NCI-H1930 (cell line): ENCODE data around the gene ACSM2B.
"Not testable (repeated sequence)": the region's sequence is repeated elsewhere in the genome, so short reads cannot be mapped to it uniquely, and the experiment has no call there.

Experiments used
- DNase-seq, 2 experiments: peaks; one replicate each; lab custom pipeline; 2025; lab: John Stamatoyannopoulos, UW

Gene ACSM2B

DNA sequence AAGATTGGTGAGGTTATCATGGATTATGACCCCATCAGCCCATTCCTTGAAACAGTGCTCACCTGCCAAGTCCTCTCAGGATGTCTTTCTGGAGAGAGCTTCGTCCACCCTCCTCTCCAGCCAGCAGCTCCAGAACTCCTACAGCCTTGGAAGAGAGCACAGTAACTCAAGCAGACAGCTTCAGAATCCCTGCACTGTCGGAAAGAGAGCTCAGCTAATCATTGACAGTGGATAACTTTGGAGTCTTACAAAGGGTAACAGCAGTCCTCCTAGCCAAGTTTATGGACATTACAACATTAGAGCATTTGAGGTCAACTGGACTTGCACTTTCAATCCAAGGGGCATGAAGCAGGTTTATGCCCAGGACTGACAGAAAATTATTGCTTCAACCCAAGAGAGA lies at the start of gene ACSM2B:
Gene ACSM2B (minus strand): TSS at position 223 of the 400 bp plus-strand sequence. CDS start 11,522 bp downstream, outside the sequence.
- not testable (repeated sequence) for DNase-seq

DNA sequence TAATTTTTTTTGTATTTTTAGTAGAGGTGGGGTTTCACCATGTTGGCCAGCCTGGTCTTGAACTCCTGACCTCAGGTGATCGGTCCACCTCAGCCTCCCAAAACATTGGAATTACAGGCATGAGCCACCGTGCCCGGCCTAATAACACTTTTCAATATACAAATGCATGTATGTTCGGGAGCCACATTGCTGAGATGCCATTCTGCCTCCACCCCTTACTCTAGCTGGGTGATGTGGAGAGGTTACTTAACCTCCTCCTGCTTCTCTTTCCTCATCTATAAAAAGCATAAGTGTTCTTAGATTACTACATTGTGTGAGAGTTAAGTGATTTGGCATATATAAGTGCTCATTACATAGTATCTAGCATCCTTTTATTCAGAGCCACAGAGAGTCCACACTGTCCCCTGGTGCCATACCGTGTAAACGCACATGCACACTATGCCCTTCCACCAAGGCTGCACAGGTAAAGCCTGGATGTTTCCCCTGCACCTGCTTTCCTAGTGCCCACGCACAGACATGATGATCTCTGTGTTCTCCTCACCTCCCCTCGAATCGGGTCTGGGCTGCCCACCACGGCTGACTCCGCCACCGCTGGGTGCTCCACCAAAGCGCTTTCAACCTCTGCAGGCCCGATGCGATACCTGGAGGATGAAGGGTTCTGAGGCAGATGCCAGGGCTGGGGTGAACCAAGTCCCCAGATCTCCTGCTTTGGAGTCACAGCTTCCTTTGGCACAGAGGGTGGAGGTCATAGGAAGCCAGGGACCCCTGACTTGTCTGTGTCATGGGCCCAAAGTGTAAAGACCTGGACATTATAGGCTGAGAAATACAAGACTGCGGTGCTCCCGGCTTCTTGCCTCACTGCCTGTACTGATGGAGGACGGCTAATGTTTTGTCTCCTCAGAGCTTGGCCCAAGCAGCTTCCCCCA lies 49.0 kb upstream of the ACSM2B start:
- no peak for DNase-seq

DNA sequence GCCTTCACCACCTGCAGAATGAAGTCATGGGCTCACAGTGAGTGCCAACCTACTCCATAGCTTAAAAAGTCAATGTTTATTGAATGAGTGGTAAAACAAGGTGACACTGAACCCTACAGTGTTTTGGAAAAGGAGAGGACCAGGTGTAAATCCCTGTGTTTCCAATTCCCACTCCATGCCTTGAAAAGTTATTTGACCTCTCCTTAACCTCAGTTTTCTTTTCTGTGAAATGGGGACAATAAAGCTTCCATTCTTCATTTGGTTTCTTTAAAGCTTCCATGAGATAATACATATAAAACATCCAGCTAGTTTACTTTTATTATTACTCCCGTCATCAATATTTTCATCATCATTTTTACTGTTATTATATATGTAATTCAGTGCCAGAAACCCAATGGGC lies 48.0 kb upstream of the ACSM2B start:
- no peak for DNase-seq

DNA sequence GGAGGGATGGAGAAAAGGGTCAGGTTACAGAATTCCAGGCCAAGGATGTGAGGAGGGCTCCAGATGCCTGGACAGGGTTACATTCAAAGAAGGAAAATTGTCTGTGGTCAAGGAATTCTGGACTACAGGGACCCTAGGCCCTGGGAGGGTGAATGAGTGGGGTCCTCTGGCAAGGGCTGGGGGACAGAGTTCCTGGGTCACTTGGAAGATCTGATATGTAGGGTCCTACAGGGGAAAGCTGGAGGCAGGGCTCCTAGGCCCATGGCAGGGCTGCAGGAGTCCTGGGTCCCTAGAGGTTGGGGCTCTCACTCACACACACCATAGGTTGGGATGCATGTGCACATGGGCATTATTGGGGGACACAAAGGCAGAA lies 46.3 kb upstream of the ACSM2B start:
- DNase-seq = no peak

- no peak for DNase-seq
Measured at GRCh38 chr16:20621406-20621805, 45.2 kb upstream of the ACSM2B start.

DNA sequence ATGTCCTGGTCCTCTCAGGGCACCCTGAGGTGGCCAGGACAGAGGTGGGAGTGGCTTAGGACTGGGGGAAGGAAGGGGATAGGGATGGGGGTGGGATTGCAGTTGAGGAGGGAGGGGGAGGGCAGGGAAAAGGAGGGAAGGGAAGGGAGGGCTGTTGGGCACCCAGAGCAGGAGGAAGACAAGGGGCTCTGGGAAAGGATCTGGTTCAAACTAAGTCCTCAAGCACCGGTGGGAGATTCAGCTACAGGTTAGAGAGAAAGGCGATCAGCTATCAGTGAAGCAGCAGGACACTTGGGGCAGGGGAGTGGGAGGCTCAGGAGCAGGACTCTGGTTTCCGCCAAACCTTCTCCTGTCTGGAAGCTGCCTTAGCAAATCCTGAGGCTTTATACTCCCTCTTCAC lies 44.6 kb upstream of the ACSM2B start:
- DNase-seq = no peak

DNA sequence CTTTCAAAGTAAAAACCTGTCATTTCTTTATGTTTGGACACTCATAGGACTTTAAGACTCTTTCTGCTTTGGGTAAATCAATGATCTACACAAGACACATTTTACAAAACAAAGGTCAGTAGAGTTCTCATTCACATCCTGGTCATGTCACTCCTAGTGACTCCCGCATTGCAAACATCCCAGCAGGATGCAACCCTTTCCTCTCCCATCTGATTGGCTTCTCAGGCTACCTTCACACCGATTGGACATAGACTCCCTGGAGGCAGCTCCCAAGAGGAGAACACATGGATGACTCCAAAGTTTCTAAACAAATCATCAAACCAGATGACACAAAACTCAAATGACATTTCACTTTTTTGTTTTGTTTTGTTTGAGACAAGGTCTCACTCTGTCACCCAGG lies 43.8 kb upstream of the ACSM2B start:
- no peak for DNase-seq

GRCh38 chr16:20617271-20617670 lies 41.1 kb upstream of the ACSM2B start:
- DNase-seq = no peak

- no peak for DNase-seq
Measured at GRCh38 chr16:20614186-20615141, 38.3 kb upstream of the ACSM2B start.

DNA sequence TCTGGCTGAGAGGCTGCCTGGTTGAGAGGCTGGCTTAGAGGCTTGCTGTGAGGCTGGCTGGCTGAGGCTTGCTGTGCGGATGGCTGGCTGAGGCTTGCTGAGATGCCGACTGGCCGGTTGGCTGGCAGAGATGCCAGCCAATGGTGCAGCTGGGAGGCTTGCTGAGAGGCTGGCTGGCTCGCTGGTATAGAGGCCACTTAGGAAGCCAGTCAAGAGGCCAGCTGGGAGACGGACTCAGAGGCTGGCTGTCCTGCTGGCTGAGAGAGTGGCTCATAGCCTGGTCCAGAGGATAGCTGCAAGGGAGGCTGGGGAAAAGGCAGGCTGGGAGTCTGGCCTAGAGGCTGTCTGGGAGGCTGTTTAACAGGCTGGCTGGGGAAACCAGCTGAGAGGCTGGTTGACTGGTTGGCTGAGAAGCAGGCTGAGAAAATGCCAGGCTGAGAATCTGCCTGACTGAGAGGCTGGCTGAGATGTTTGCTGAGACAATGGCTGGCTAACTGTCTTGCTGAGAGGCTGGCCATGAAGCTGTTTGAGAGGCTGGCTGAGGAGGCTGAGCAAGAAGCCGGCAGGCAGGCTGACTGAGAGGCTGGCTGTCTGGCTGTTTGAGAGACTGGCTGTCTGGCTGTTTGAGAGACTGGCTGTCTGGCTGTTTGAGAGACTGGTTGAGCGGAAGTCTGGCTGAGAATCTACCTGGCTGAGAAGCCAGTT lies 37.5 kb upstream of the ACSM2B start:
- DNase-seq = no peak

DNA sequence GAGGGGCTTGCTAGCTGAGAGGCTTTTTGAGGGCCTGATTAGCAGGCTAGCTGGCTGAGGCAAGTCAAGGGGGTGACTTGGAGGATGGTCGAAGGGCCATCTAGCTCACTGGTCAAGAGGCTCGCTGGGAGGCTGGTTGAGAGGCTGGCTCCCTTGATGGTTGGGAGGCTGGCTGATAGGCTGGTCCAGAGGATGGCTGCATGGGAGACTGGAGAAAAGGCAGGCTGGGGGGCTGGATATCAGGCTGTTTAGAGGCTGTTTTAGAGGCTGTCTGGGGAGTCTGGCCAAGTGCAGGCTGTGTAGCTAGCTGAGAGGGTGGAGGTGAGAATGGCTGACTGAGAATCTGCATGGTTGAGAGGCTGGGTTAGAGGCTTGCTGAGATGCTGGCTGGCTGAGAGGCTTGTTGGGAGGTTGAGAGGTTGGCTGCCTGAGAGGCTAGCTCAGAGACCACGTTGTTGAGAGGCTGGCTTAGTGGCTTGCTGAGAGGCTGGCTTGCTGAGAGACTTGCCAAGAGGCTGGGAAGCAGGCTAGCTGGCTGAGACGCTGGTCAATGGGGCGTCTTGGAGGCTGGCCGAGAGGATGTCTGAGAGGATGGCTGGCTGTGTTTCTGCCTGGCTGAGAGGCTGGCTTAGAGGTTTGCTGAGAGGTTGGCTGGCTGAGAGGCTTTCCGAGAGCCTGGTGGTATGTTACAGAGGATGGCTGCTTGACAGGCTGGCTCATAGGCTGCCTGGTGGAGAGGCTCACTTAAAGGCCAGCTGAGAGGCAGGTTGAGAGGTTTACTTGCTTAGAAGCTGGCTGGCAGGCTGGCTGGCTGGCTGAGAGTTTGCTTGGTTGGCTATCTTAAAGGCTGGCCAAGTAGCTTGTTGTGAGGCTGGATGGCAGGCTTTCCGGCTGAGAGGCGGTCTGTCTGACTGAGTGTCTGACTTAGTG lies 36.6 kb upstream of the ACSM2B start:
- no peak for DNase-seq

DNA sequence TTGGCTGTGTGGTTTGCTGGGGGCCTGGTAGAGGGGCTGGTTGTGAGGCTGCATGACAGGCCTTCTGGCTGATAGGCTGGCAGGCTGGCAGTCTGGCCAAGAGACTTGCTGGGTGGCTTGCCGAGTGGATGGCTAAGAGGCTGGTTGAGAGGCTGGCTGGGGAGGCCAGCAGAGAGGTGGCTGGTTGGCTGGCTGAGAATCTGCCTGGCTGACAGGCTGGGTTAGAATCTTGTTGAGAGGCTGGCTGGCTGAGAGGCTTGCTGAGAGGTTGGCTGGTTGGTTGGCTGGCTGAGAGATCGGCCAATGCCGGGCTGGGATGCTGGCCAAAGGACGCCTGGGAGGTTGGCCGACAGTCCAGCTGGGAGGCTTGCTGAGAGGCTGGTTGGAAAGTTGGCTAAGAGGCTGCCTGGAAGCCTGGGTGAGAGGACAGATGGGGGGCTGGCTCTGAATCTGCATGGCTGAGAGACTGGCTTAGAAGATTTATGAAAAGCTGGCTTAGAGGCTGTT lies 35.9 kb upstream of the ACSM2B start:
- DNase-seq = no peak

DNA sequence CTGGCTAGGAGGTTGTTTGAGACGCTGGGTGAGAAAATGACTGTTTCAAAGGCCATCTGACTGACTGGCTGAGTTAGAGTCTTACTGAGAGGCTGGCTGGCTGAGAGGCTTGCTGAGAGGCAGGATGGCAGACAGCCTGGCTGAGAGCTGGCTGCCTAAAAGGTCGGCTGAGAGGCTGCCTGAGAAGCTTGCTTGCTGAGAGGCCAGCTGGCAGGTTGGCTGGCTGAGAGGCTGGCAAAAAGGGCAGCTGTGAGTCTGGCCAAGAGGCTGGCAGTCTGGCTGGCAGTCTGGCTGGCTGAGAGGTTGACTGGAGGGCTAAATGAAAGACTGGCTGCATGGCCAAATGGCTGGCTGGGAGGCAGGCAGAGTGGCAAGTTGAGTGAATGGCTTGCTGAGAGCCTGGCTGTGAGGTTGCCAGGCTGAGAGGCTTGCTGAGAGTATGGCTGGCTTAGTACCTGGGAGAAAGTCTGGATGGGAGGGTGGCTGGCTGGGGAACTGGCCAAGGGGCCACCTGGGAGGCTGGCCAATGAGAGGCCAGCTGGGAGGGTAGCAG lies 35.3 kb upstream of the ACSM2B start:
- no peak for DNase-seq

DNA sequence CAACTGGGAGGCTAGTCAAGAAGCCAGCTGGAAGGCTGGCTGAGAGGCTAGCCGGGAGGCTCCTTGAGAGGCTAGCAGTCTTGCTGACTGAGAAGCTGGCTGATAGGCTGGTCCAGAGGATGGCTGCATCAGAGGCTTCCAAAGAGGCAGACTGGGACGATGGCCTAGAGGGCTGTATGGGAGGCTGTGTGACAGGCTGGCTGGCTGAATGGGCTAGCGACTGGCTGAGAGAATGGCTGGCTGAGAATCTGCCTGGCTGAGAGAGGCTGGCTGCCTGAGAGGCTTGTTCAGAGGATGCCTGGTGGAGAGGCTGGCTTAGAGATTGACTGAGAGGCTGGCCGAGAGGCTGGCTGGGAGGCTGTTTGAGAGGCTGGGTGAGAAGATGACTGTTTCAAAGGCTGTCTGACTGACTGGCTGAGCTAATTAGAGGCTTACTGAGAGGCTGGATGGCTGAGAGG lies 34.8 kb upstream of the ACSM2B start:
- no peak for DNase-seq

DNA sequence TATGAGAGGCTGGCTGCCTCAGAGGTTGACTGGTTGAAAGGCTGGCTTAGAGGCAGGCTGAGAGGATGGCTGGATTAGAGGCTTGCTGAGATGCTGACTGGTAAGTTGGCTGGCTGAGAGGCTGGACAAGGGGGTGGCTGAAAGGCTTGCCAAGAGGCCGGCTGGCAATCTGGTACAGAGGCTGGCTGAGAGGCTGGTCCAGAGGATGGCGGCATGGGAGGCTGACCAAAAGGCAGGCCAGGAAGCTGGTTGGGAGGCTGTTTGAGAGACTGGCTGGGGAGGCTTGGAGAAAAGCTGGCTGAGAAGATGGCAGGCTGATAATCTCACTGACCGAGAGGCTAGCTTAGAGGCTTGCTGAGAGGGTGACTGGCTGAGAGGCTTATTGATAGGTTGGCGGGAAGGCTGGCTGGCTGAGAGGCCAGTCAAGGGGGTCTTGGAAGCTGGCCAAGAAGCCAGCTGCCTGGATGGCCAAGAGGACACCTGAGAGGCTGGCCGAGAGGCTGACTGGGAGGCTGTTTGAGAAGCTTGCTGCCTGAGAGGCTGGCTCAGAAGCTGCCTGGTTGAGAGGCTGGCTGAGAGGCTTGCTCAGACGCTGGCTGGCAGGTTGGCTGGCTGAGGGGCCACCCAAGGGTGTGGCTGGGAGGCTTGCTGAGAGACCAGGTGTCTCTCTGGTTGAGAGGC lies 34.2 kb upstream of the ACSM2B start:
- no peak for DNase-seq

- peak in 1 of 2 experiments; percentile 5 for DNase-seq
Measured at GRCh38 chr16:20602205-20602604, 26.0 kb upstream of the ACSM2B start.

GRCh38 chr16:20599475-20599874 lies 23.3 kb upstream of the ACSM2B start:
- not testable (repeated sequence) for DNase-seq

- no peak for DNase-seq
Measured at GRCh38 chr16:20598832-20599469, 22.8 kb upstream of the ACSM2B start.

GRCh38 chr16:20595694-20596093 lies 19.5 kb upstream of the ACSM2B start:
- DNase-seq = not testable (repeated sequence)
